GM18505 (cell line): ENCODE results near the gene CHSY3.

Source experiments
- ATAC-seq: cut with Tn5 transposase; IDR thresholded peaks from one replicate; pipeline ENCODE4 v1.9.1; 2021; ENCODE audit not compliant: unreplicated experiment
- POLR2A ChIP-seq: IDR thresholded peaks from 4 replicates; pipeline ENCODE4 v1.6.1; 2011; ENCODE audit warnings: borderline replicate concordance; ENCODE audit not compliant: insufficient read depth, insufficient read length; ENCODE audit errors: extremely low read depth

The CHSY3 gene

GRCh38 chr5:129904102-129904666 lies at the start of gene CHSY3:
Gene CHSY3 (plus strand): TSS chr5:129904465.
- TF ChIP-seq POLR2A: no peak
- ATAC-seq: peak; percentile 74

- no peak for ATAC-seq
- no peak for TF ChIP-seq POLR2A
These were observed 47.9 kb upstream of the CHSY3 start for GRCh38 chr5:129856325-129856724.

- no peak for TF ChIP-seq POLR2A
- no peak for ATAC-seq
These were observed 47.1 kb upstream of the CHSY3 start for GRCh38 chr5:129857116-129857515.

- TF ChIP-seq POLR2A: no peak
- no peak for ATAC-seq
These were observed 46.1 kb upstream of the CHSY3 start for GRCh38 chr5:129858131-129858675.

GRCh38 chr5:129884322-129884721 lies 19.9 kb upstream of the CHSY3 start:
- TF ChIP-seq POLR2A: no peak
- no peak for ATAC-seq

- no peak for TF ChIP-seq POLR2A
These were observed 4.8 kb upstream of the CHSY3 start for GRCh38 chr5:129899454-129899853.

GRCh38 chr5:129902816-129903215 lies 1.4 kb upstream of the CHSY3 start:
- TF ChIP-seq POLR2A: no peak
- ATAC-seq: no peak

More at GRCh38 chr5:129899454-129899853, 4.8 kb upstream of the CHSY3 start:
- ATAC-seq: no peak

- peak; percentile 3 for ATAC-seq
- TF ChIP-seq POLR2A: no peak
These were observed 681 bp upstream of the CHSY3 start for GRCh38 chr5:129903466-129904101.

GRCh38 chr5:129904667-129905472 lies 605 bp downstream of the CHSY3 start:
- no peak for TF ChIP-seq POLR2A
- ATAC-seq: peak; percentile 10

- ATAC-seq: no peak
- TF ChIP-seq POLR2A: no peak
These were observed 1.4 kb downstream of the CHSY3 start for GRCh38 chr5:129905473-129906176.

- no peak for ATAC-seq
- no peak for TF ChIP-seq POLR2A
These were observed 2.1 kb downstream of the CHSY3 start for GRCh38 chr5:129906177-129906887.

GRCh38 chr5:129909225-129909624 lies 5.0 kb downstream of the CHSY3 start:
- TF ChIP-seq POLR2A: no peak
- no peak for ATAC-seq

- no peak for TF ChIP-seq POLR2A
- ATAC-seq: no peak
These were observed 8.5 kb downstream of the CHSY3 start for GRCh38 chr5:129912601-129913255.

GRCh38 chr5:129915415-129915814 lies 11.2 kb downstream of the CHSY3 start:
- ATAC-seq: no peak
- TF ChIP-seq POLR2A: no peak
